IMR-90 (cell line): Measurements from ENCODE around the gene BMP5. TPM values are rescaled to one million over a fixed set of nuclear protein-coding genes. Genes with fewer than 3 reads are reported as not detected.
A peak's percentile ranks its signal among the peaks of the same experiment; 100 is the strongest.

Experiments
- ATAC-seq: fragments of 200-7000 bp; cut with Tn5 transposase; 2 replicates; pipeline ENCODE4 v1.9.1; 2020; ENCODE audit warnings: low read depth, mild to moderate bottlenecking, moderate library complexity
- BruUV-seq: library from RNA; stranded (reverse); fragments of 400-500 nt; replicated peaks from 2 replicates; lab custom pipeline; 2021; lab: Mats Ljungman, UMichigan
- CTCF ChIA-PET: fragments of 300-600 bp; formaldehyde crosslinking; extraction: SDS; loops from one replicate; lab custom pipeline; 2021; ENCODE audit warnings: antibody characterized with exemption; lab: Yijun Ruan, JAX
- POLR2A ChIA-PET: fragments of 300-600 bp; sonication (Branson Sonifier 250); formaldehyde crosslinking; loops from one replicate; lab custom pipeline; 2022; ENCODE audit warnings: antibody characterized with exemption; ENCODE audit not compliant: unreplicated experiment; lab: Charles Lee
- DNase-seq: peaks from one replicate; pipeline ENCODE4 v3.0.0; 2013
- H2AFZ ChIP-seq: replicated peaks from 2 replicates; pipeline ENCODE3; 2013; ENCODE audit warnings: low read length, mild to moderate bottlenecking; ENCODE audit not compliant: poor library complexity
- H2AK5ac ChIP-seq: 2 replicates; pipeline ENCODE4 v1.6.1; 2013; ENCODE audit warnings: low read depth, low read length, inconsistent platforms
- H2AK9ac ChIP-seq: replicated peaks from 2 replicates; pipeline ENCODE3; 2013; ENCODE audit warnings: mild to moderate bottlenecking, low read depth, low read length, moderate library complexity; ENCODE audit not compliant: poor library complexity
- H2BK120ac ChIP-seq: 2 replicates; pipeline ENCODE4 v1.6.1; 2013; ENCODE audit warnings: low read depth, low read length, inconsistent platforms
- H2BK15ac ChIP-seq: 3 replicates; pipeline ENCODE4 v1.6.1; 2013; ENCODE audit warnings: low read depth, low read length, inconsistent platforms
- H2BK20ac ChIP-seq: 2 replicates; pipeline ENCODE4 v1.6.1; 2013; ENCODE audit warnings: low read depth, mild to moderate bottlenecking, inconsistent platforms, low read length, moderate library complexity
- H2BK5ac ChIP-seq: 2 replicates; pipeline ENCODE4 v1.6.1; 2013; ENCODE audit warnings: mild to moderate bottlenecking, low read depth, low read length, inconsistent platforms; ENCODE audit not compliant: poor library complexity, severe bottlenecking
- H3K14ac ChIP-seq: replicated peaks from 2 replicates; pipeline ENCODE4 v1.6.1; 2013; ENCODE audit warnings: low read depth, low read length, inconsistent platforms
- H3K18ac ChIP-seq: 2 replicates; pipeline ENCODE4 v1.6.1; 2013; ENCODE audit warnings: low read depth, low read length, control low read depth
- H3K23ac ChIP-seq: 2 replicates; pipeline ENCODE4 v1.6.1; 2013; ENCODE audit warnings: low read depth, low read length, inconsistent platforms
- H3K27ac ChIP-seq: 2 replicates; pipeline ENCODE4 v1.5.1; 2013; ENCODE audit warnings: mild to moderate bottlenecking, control low read depth, low read length; ENCODE audit not compliant: insufficient read depth
- H3K27me3 ChIP-seq: 2 replicates; pipeline ENCODE4 v1.6.1; 2013; ENCODE audit warnings: low read length; ENCODE audit not compliant: control insufficient read depth, insufficient read depth
- H3K36me3 ChIP-seq: 2 replicates; pipeline ENCODE4 v1.6.1; 2013; ENCODE audit warnings: low read length, mixed read lengths; ENCODE audit not compliant: control insufficient read depth, insufficient read depth
- H3K4ac ChIP-seq: 2 replicates; pipeline ENCODE4 v1.6.1; 2013; ENCODE audit warnings: low read depth, low read length, inconsistent platforms
- H3K4me1 ChIP-seq: 2 replicates; pipeline ENCODE4 v1.6.1; 2013; ENCODE audit warnings: low read length, mixed read lengths; ENCODE audit not compliant: control insufficient read depth, insufficient read depth
- H3K4me2 ChIP-seq: 2 replicates; pipeline ENCODE4 v1.6.1; 2013; ENCODE audit warnings: low read depth, mild to moderate bottlenecking, control low read depth, low read length, moderate library complexity
- H3K4me3 ChIP-seq: 2 replicates; pipeline ENCODE4 v1.5.1; 2013; ENCODE audit warnings: low read depth, mild to moderate bottlenecking, control low read depth, low read length, moderate library complexity; ENCODE audit not compliant: insufficient read depth
- H3K56ac ChIP-seq: 2 replicates; pipeline ENCODE4 v1.6.1; 2013; ENCODE audit warnings: low read length, inconsistent platforms; ENCODE audit not compliant: insufficient read depth; ENCODE audit errors: extremely low read depth
- H3K79me1 ChIP-seq, 2 experiments: 2 replicates each; pipeline ENCODE4 v1.6.1; 2013; ENCODE audit warnings: low read length in 2 of 2, inconsistent platforms in 1 of 2, low read depth in 1 of 2
- H3K9ac ChIP-seq: 2 replicates; pipeline ENCODE4 v1.6.1; 2013; ENCODE audit warnings: low read depth, low read length, control low read depth
- H3K9me1 ChIP-seq: 2 replicates; pipeline ENCODE4 v1.6.1; 2013; ENCODE audit warnings: low read length, inconsistent platforms; ENCODE audit not compliant: insufficient read depth
- H3K9me3 ChIP-seq: 2 replicates; pipeline ENCODE4 v1.6.1; 2013; ENCODE audit warnings: low read length; ENCODE audit not compliant: control insufficient read depth, insufficient read depth
- H4K20me1 ChIP-seq: 2 replicates; pipeline ENCODE4 v1.6.1; 2013; ENCODE audit warnings: low read length, inconsistent platforms; ENCODE audit not compliant: insufficient read depth
- H4K5ac ChIP-seq: 2 replicates; pipeline ENCODE4 v1.6.1; 2013; ENCODE audit warnings: mild to moderate bottlenecking, low read depth, low read length, control low read depth
- H4K8ac ChIP-seq, 2 experiments: 2 replicates each; pipeline ENCODE4 v1.6.1; 2013; ENCODE audit warnings: low read depth in 2 of 2, low read length in 2 of 2, control low read depth in 1 of 2, inconsistent platforms in 1 of 2
- H4K91ac ChIP-seq: 2 replicates; pipeline ENCODE4 v1.6.1; 2013; ENCODE audit warnings: low read depth, low read length, inconsistent platforms; ENCODE audit not compliant: insufficient read depth
- BHLHE40 ChIP-seq: fragments of 150-350 bp; IDR thresholded peaks from 2 replicates; pipeline ENCODE4 v1.6.1; 2016; ENCODE audit warnings: mild to moderate bottlenecking, low read depth, low read length
- CEBPB ChIP-seq: IDR thresholded peaks from 2 replicates; pipeline ENCODE4 v1.6.1; 2012; ENCODE audit warnings: low read depth, low read length, improper control_type of control experiment
- FOS ChIP-seq: fragments of 150-350 bp; IDR thresholded peaks from 2 replicates; pipeline ENCODE4 v1.6.1; 2016; ENCODE audit warnings: low read depth, low read length
- MAZ ChIP-seq: IDR thresholded peaks from 2 replicates; pipeline ENCODE4 v1.6.1; 2012; ENCODE audit warnings: low read depth, mild to moderate bottlenecking, low read length, improper control_type of control experiment, moderate library complexity, borderline replicate concordance
- NFE2L2 ChIP-seq: fragments of 150-350 bp; IDR thresholded peaks from 2 replicates; pipeline ENCODE4 v1.6.1; 2016; ENCODE audit warnings: low read depth, mild to moderate bottlenecking, low read length
- WGBS, 2 experiments: methylation state at CpG; one replicate each; pipeline versions ENCODE4 v1.1.5 to v1.1.7; 2013; ENCODE audit warnings: missing lambda C conversion rate in 2 of 2; ENCODE audit not compliant: insufficient read length in 1 of 2; ENCODE audit errors: extremely low coverage in 2 of 2; 5-methylcytosine and 5-hydroxymethylcytosine counted together
- dilution Hi-C: fragments of 300-500 bp; cut with HindIII; formaldehyde crosslinking; loops from one replicate; pipeline ENCODE4 v1.14.3; 2018; ENCODE audit warnings: low sequenced_read_pairs; ENCODE audit not compliant: unreplicated experiment
- in situ Hi-C: fragments of 300-500 bp; cut with MboI; formaldehyde crosslinking; loops from 3 replicates; pipeline ENCODE4 v1.14.3; 2019; ENCODE audit warnings: low sequenced_read_pairs, inconsistent platforms, mixed read lengths
- intact Hi-C: fragments of 100-400 bp; cut with micrococcal nuclease; formaldehyde crosslinking; loops from 2 replicates; pipeline ENCODE4 v1.10.0; 2022
- polyA plus RNA-seq, 3 experiments: library from polyadenylated mRNA; depleted of rRNA; stranded (reverse); fragments of >200 nt; gene quantifications; 2 replicates each; pipeline ENCODE4 v1.2.3, GENCODE V29; 2012; ENCODE audit warnings: low replicate concordance in 1 of 3
- total RNA-seq: library from RNA; depleted of rRNA; stranded (reverse); fragments of >200 nt; gene quantifications from 2 replicates; pipeline ENCODE4 v1.2.3, GENCODE V29; 2012

Gene BMP5
- total and polyA plus RNA-seq, 2 of the 4 experiments (the other 2 are of a cell fraction) = under 0.01 to 0.02 TPM

- DNase-seq (peak; percentile 91), ATAC-seq (peak; percentile 97)
- H4K20me1 ChIP-seq = no peaks in the 10 kb centered on the region
- no peak overlapping the region for H3K56ac ChIP-seq
- H3K18ac ChIP-seq = peak overlapping the region; percentile 98
- peak overlapping the region; percentile 87; the same call in 1 of the 2 replicates for H2AK5ac ChIP-seq
- H3K9ac ChIP-seq = no peak overlapping the region
- in situ Hi-C loops (no loop called here), dilution Hi-C loops (no loop called here), intact Hi-C loops (no loop called here)
- peak overlapping the region; percentile 93 for H2BK120ac ChIP-seq
- no peaks in the 10 kb centered on the region for H3K9me3 ChIP-seq
- peak overlapping the region; percentile 30 to 46; a peak in 2 of 4 replicates for H4K8ac ChIP-seq
- ChIA-PET CTCF (no interaction called here), POLR2A (no interaction called here)
- H3K79me1 ChIP-seq = no peaks in the 10 kb centered on the region
- H3K27me3 ChIP-seq = no peaks in the 10 kb centered on the region
- H3K14ac ChIP-seq = peak overlapping the region; percentile 69; the same call in 1 of the 2 replicates
- 0 out of 2 replicates have a peak, but pooled peaks cover 2% of the 10 kb centered on the region for H3K4me1 ChIP-seq
- peak overlapping the region; percentile 95 for H2BK15ac ChIP-seq
- no TSS peak for BruUV-seq
- TF ChIP-seq FOS (peak; percentile 61), CEBPB (peak; percentile 91), MAZ (no peak), BHLHE40 (no peak), NFE2L2 (peak; percentile 74)
- no peaks in the 10 kb centered on the region for H3K9me1 ChIP-seq
- H3K36me3 ChIP-seq = no peaks in the 10 kb centered on the region
- H3K23ac ChIP-seq = peak overlapping the region; percentile 71; the same call in 1 of the 2 replicates
- peak overlapping the region; percentile 75; the same call in 1 of the 2 replicates for H3K4ac ChIP-seq
- WGBS, 2 experiments = no CpG with 5 or more reads among the region's 3 CpGs
- no peak overlapping the region for H4K5ac ChIP-seq
- H2AFZ ChIP-seq = no peak overlapping the region
- peak overlapping the region; percentile 87 for H2BK20ac ChIP-seq
- no peak overlapping the region for H3K4me2 ChIP-seq
- peak overlapping the region; percentile 69 for H4K91ac ChIP-seq
- no peak overlapping the region for H3K4me3 ChIP-seq
- peak overlapping the region; percentile 81 for H2BK5ac ChIP-seq
- H3K27ac ChIP-seq = peak overlapping the region; percentile 32; the same call in 1 of the 2 replicates
- no peak overlapping the region for H2AK9ac ChIP-seq
Measured at GRCh38 chr6:55758156-55758937, 117.0 kb downstream of the BMP5 start.
